Activated T-cell treated with anti-CD3 and anti-CD28 coated beads, Interleukin-2, amount 50 U/mL, for 1 hour (primary cell): ENCODE results near the gene TRAF4.
"Not testable (repeated sequence)": the region's sequence is repeated elsewhere in the genome, so short reads cannot be mapped to it uniquely, and the experiment has no call there.

Source experiments
- DNase-seq: peaks from one replicate; pipeline ENCODE4 v3.0.0-alpha.2; 2020

The TRAF4 gene

GRCh38 chr17:28733346-28733745 lies 10.5 kb upstream of the TRAF4 start:
- no peak for DNase-seq

GRCh38 chr17:28734712-28735241 lies 9.0 kb upstream of the TRAF4 start:
- DNase-seq: no peak

- no peak for DNase-seq
Observed at GRCh38 chr17:28735242-28735722, 8.5 kb upstream of the TRAF4 start.

DNA sequence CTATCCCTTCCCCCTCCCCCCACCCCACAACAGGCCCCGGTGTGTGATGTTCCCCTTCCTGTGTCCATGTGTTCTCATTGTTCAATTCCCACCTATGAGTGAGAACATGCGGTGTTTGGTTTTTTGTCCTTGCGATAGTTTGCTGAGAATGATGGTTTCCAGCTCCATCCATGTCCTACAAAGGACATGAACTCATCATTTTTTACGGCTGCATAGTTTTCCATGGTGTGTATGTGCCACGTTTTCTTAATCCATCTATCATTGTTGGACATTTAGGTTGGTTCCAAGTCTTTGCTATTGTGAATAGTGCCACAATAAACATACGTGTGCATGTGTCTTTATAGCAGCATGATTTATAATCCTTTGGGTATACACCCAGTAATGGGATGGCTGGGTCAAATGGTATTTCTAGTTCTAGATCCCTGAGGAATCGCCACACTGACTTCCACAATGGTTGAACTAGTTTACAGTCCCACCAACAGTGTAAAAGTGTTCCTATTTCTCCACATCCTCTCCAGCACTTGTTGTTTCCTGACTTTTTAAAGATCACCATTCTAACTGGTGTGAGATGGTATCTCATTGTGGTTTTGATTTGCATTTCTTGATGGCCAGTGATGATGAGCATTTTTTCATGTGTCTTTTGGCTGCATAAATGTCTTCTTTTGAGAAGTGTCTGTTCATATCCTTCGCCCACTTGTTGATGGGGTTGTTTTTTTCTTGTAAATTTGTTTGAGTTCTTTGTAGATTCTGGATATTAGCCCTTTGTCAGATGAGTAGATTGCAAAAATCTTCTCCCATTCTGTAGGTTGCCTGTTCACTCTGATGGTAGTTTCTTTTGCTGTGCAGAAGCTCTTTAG lies 7.7 kb upstream of the TRAF4 start:
- DNase-seq: not testable (repeated sequence)

DNA sequence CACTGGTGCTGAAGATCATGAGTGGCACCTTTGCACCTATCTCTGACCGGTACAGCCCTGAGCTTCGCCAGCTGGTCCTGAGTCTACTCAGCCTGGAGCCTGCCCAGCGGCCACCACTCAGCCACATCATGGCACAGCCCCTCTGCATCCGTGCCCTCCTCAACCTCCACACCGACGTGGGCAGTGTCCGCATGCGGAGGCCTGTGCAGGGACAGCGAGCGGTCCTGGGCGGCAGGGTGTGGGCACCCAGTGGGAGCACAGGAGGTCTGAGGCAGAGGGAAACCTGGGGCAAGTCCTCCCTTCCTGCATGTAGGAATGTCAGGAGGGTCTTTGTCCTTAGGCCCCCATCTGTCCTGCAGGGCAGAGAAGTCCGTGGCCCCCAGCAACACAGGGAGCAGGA lies 6.5 kb upstream of the TRAF4 start:
- no peak for DNase-seq

- DNase-seq: no peak
Observed at GRCh38 chr17:28737770-28738679, 5.8 kb upstream of the TRAF4 start.

- peak; percentile 36 for DNase-seq
Observed at GRCh38 chr17:28738680-28739384, 5.0 kb upstream of the TRAF4 start.

DNA sequence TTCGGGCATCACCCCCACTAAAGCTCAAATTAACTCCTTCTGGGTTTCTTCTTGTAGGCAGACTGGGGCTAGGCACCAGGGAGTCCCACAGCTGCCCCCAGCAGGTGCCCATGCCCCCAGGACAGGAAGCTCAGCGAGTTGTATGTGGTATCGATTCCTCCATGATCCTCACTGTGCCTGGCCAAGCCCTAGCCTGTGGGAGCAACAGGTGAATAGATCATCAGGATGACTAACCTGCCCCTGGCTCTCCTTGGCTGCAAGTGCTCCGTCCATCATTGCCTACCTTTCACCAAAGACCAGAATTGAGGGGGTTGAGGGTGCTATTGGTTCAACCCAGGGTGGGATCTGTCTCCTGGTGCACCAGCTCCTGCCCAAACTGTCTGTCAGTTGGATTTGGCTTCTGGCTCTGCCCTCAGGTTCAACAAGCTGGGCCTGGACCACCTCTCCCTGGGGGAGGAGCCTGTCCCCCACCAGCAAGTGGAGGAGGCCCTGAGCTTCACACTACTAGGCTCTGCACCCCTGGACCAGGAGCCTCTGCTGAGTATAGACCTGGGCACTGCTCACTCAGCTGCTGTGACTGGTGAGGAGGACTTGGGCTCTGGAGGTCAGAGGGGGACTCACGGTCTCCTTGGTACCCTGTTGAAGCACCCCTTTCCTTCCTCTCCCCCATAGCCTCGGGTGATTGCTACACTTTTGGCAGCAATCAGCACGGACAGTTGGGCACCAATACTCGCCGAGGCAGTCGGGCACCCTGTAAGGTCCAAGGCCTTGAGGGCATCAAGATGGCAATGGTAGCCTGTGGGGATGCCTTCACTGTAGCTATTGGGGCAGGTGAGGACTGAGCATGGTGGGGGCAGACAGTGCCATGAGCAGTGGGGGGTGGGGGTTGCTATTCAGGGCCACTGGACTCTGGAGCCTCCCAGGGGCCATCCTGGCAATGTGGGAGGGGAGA lies 3.1 kb upstream of the TRAF4 start:
- DNase-seq: no peak

GRCh38 chr17:28741358-28742349 lies 2.2 kb upstream of the TRAF4 start:
- DNase-seq: no peak

- DNase-seq: peak; percentile 80
Observed at GRCh38 chr17:28744104-28744971, 527 bp downstream of the TRAF4 start.

GRCh38 chr17:28744972-28745785 lies 1.4 kb downstream of the TRAF4 start:
- DNase-seq: peak; percentile 53

- DNase-seq: peak; percentile 24
Observed at GRCh38 chr17:28745786-28746411, 2.1 kb downstream of the TRAF4 start.

- no peak for DNase-seq
Observed at GRCh38 chr17:28746611-28747050, 2.8 kb downstream of the TRAF4 start.

DNA sequence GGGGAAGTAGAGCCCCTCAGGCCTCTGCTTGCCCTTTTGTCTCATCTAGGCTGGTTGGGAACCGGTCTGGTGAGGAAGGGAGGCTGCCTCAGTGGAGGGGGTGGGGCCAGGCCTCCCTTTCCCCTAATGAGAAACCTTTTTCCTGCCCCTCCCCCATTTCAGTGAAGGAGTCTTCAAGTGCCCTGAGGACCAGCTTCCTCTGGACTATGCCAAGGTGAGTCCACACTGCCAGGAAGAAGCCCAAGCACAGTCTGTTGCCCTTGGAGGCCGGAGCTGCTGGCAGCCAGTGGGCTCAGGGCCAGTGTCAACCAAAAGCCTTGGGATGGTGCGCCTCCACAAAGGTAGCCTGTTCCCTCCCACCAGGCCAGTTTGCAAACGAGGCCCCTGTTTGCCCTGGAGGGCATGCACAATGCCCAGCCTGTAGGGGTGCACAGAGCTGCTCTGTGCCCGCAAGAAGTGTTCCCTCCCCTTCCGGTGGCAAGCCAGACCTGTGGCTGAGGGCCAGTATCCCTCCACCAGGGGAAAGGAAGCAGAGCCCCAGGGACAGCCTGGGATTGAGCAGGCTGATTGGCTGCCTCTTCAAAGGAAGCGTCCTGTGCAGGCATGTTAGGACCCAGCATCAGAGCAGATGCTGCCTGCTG lies 3.4 kb downstream of the TRAF4 start:
- DNase-seq: peak; percentile 20

GRCh38 chr17:28747801-28748750 lies 4.3 kb downstream of the TRAF4 start:
- peak; percentile 16 for DNase-seq
